HG02884 (cell line): Measurements from ENCODE around the gene VPS11.

Experiments used
- ATAC-seq: cut with Tn5 transposase; IDR thresholded peaks from one replicate; pipeline ENCODE4 v1.9.1; 2021; ENCODE audit warnings: mild to moderate bottlenecking, moderate library complexity; ENCODE audit not compliant: unreplicated experiment

The VPS11 gene

GRCh38 chr11:119117004-119117706 lies 49.5 kb downstream of the VPS11 start:
- ATAC-seq, result no peak

- no peak for ATAC-seq
Observed at GRCh38 chr11:119118227-119118626, 50.6 kb downstream of the VPS11 start.

GRCh38 chr11:119118946-119119345 lies 51.3 kb downstream of the VPS11 start:
- no peak for ATAC-seq

- ATAC-seq, result no peak
Observed at GRCh38 chr11:119120639-119121007, 53.0 kb downstream of the VPS11 start.

- ATAC-seq, result peak; percentile 92
Observed at GRCh38 chr11:119121008-119121810, 53.6 kb downstream of the VPS11 start, which contains the start of gene HINFP. HINFP (plus strand) TSS chr11:119121580; CDS start chr11:119126945, 5,365 bp downstream.

- ATAC-seq, result no peak
Observed at GRCh38 chr11:119121811-119122124, 54.1 kb downstream of the VPS11 start.

GRCh38 chr11:119125821-119126220 lies 58.2 kb downstream of the VPS11 start:
- ATAC-seq, result no peak

GRCh38 chr11:119126675-119127268 lies 59.2 kb downstream of the VPS11 start:
- no peak for ATAC-seq

GRCh38 chr11:119130662-119131061 lies 63.0 kb downstream of the VPS11 start:
- ATAC-seq, result no peak
